Ovary (tissue), 3 donors: Measurements from ENCODE around the gene CENPF.

Experiments used
- CTCF ChIP-seq, 3 donors: fragments of 450-650 bp in 2 of 3; fragments of 200-600 bp in 1 of 3; IDR thresholded peaks; one replicate each; pipeline versions ENCODE4 v1.5.1 to v1.8.0; 2016 to 2022; ENCODE audit warnings: antibody characterized with exemption in 3 of 3, mild to moderate bottlenecking in 1 of 3
- EP300 ChIP-seq: sonication (generic); formaldehyde crosslinking; IDR thresholded peaks from one replicate; pipeline ENCODE4 v1.6.1; 2017; ENCODE audit warnings: antibody characterized with exemption
- POLR2A ChIP-seq: fragments of 450-650 bp; IDR thresholded peaks from one replicate; pipeline ENCODE4 v1.6.1; 2017; ENCODE audit warnings: antibody characterized with exemption, mild to moderate bottlenecking, moderate library complexity
- donor health status: DM: no; HTN: no; CAD: no.

- TF ChIP-seq POLR2A (no peak), CTCF (IDR thresholded peaks at IDR 0.05) (no peak), EP300 (no peak)
These were observed 109.7 kb downstream of the CENPF start for GRCh38 chr1:214712737-214713136.
